Kidney (tissue), 14 donors: Measurements from ENCODE around the gene DNM1. TPM values are rescaled to one million over a fixed set of nuclear protein-coding genes. Genes with fewer than 3 reads are reported as not detected.

Experiments used
- DNase-seq, 5 donors: peaks; one replicate each; pipeline ENCODE4 v3.0.0-alpha.2; 2013 to 2020
- FAIRE-seq: peaks from 2 replicates; lab custom pipeline; 2012; peaks lifted over from hg19 to GRCh38; lab: Jason Lieb, UNC
- H3K27ac ChIP-seq, 2 donors: one replicate each; pipeline ENCODE4 v1.7.0; 2013; ENCODE audit warnings: low read depth in 2 of 2, low read length in 2 of 2, inconsistent platforms in 1 of 2
- H3K27me3 ChIP-seq: one replicate; pipeline ENCODE4 v1.7.1; 2013; ENCODE audit warnings: low read length, inconsistent platforms; ENCODE audit not compliant: control insufficient read depth, insufficient read depth
- H3K36me3 ChIP-seq, 3 donors: one replicate each; pipeline versions ENCODE4 v1.7.0 to v1.7.1; 2013; ENCODE audit warnings: low read length in 3 of 3, control low read depth in 1 of 3, inconsistent platforms in 1 of 3; ENCODE audit not compliant: insufficient read depth in 3 of 3, control insufficient read depth in 2 of 3
- H3K4me1 ChIP-seq, 3 donors: one replicate each; pipeline versions ENCODE4 v1.7.0 to v1.7.1; 2013; ENCODE audit warnings: low read length in 3 of 3, inconsistent platforms in 1 of 3, low read depth in 1 of 3; ENCODE audit not compliant: control insufficient read depth in 2 of 3, insufficient read depth in 2 of 3
- H3K4me3 ChIP-seq, 3 donors: one replicate each; pipeline versions ENCODE4 v1.7.0 to v1.8.1; 2013; ENCODE audit warnings: low read length in 3 of 3, control low read depth in 1 of 3, inconsistent platforms in 1 of 3
- H3K9ac ChIP-seq, 3 donors: one replicate each; pipeline versions ENCODE4 v1.7.0 to v1.7.1; 2013; ENCODE audit warnings: low read length in 3 of 3, control low read depth in 1 of 3, inconsistent platforms in 1 of 3
- H3K9me3 ChIP-seq, 3 donors: one replicate each; pipeline versions ENCODE4 v1.7.0 to v1.7.1; 2013; ENCODE audit warnings: low read length in 3 of 3, control low read depth in 1 of 3, inconsistent platforms in 1 of 3; ENCODE audit not compliant: control insufficient read depth in 2 of 3, insufficient read depth in 1 of 3
- CTCF ChIP-seq: IDR thresholded peaks from 3 replicates; pipeline ENCODE4 v1.5.1; 2012; ENCODE audit warnings: mild to moderate bottlenecking, moderate library complexity, borderline replicate concordance; ENCODE audit not compliant: insufficient read depth; ENCODE audit errors: extremely low read depth
- intact Hi-C: fragments of 100-400 bp; cut with DNase I; formaldehyde crosslinking; loops from one replicate; pipeline ENCODE4 v1.11.1; 2022
- polyA plus RNA-seq: library from polyadenylated mRNA; stranded (reverse); fragments of 350-450 nt; fragmentation: Illumina TruSeq; extraction: RNeasy Lipid Tissue Mini Kit (QIAGEN cat#74804); gene quantifications from one replicate; pipeline ENCODE4 v1.2.3, GENCODE V29; 2014; ENCODE audit warnings: low read depth, low replicate concordance; ENCODE audit not compliant: insufficient read depth
- total RNA-seq: library from RNA; stranded (reverse); fragmentation: NEBNext Ultra II Directional; extraction: Animal tissue kit (Norgen Biotek cat#: 25700); gene quantifications from one replicate; pipeline ENCODE4 v1.2.1, GENCODE V29; 2021
- donor health status: control.
- donor health status: control.
- donor health status: control.
- donor health status: control.
- donor health status: control.
- donor health status: DM: yes; HTN: yes; CAD: no.
- donor health status: Normal renal cell carcinoma (clear cell type).

The DNM1 gene
- total and polyA plus RNA-seq, 2 donors from 2014 or later, result 7.3 to 22.6 TPM

GRCh38 chr9:128167209-128167608, 36.0 kb upstream of the DNM1 start:
- TF ChIP-seq CTCF, result no peak
- no peak for FAIRE-seq
- Histone ChIP-seq H3K27me3 (no peaks in the 10 kb centered on the region), H3K4me1 (no peaks in the 10 kb centered on the region), H3K36me3 (peaks cover 7 to 41% (median 23%) of the 10 kb centered on the region in 3 donors), H3K9ac (no peak overlapping the region), H3K27ac (no peak overlapping the region), H3K4me3 (no peak overlapping the region), H3K9me3 (no peaks in the 10 kb centered on the region)
- no peak for DNase-seq
- intact Hi-C loops, result no loop called here

DNA sequence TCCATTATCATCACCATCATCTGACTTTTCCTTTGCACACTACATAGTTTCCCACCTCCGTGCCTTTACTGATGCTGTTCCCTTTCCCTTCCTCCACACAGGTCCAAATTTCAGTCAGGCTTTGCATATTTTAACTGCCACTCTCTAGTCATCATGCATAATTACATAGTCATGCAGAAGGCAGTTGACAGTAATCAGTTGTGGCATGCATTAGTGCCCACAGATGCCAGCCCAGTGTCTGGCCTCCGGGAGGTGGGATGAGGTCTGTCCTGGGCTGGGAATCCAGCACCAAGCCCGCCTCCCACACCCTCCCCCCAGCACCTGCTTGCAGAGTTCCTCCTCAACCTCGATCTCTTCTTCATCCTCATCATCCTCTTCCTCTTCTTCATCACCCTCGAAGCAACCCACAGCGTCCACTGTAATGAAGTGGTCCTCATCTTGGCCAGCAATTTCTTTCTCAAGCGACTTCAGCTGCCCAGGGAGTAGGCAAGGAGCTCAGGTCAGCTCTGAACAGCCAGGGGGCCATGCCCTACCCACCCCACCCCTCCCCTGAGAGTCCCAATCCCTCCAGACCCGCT, 34.4 kb upstream of the DNM1 start:
- TF ChIP-seq CTCF, result no peak
- peaks cover 7 to 37% (median 23%) of the 10 kb centered on the region in 3 donors for H3K36me3 ChIP-seq

DNA sequence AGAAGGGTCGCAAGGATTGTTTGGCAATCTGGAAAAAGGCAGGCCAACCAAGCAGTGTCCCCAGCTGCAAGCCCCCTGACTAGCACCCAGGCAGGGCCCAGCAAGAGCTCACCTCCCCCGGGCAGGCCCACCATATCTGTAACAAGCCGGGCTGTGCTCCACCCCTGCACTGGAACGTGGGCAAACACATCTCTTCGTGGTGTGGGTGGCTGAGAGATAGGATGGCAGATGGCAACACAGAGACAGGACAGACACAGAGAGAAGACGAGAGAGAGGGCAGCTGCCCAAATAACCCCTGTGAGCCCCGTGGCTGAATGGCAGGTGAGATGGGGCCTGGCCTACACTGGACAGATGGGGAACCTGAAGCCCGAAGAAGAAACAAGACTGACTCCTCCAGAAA, 33.7 kb upstream of the DNM1 start:
- H3K27ac ChIP-seq, result no peak overlapping the region
- no peak for TF ChIP-seq CTCF
- H3K4me1 ChIP-seq, result no peaks in the 10 kb centered on the region
- FAIRE-seq (no peak), DNase-seq (peak in 1 of 5 donors; percentile 63)
- H3K27me3 ChIP-seq, result no peaks in the 10 kb centered on the region
- H3K9me3 ChIP-seq, result no peaks in the 10 kb centered on the region
- H3K9ac ChIP-seq, result no peak overlapping the region
- intact Hi-C loops, result no loop called here
- no peak overlapping the region for H3K4me3 ChIP-seq
- H3K36me3 ChIP-seq, result peaks cover 7 to 34% (median 20%) of the 10 kb centered on the region in 3 donors

More for the DNA sequence above, 34.4 kb upstream of the DNM1 start:
- H3K4me1 ChIP-seq, result no peaks in the 10 kb centered on the region
- no peaks in the 10 kb centered on the region for H3K27me3 ChIP-seq
- FAIRE-seq, result no peak
- intact Hi-C loops, result no loop called here
- no peak overlapping the region for H3K27ac ChIP-seq
- no peak overlapping the region for H3K9ac ChIP-seq
- H3K9me3 ChIP-seq, result no peaks in the 10 kb centered on the region
- no peak for DNase-seq
- H3K4me3 ChIP-seq, result no peak overlapping the region

- intact Hi-C loops, result no loop called here
- Histone ChIP-seq H3K9me3 (no peaks in the 10 kb centered on the region), H3K9ac (no peak overlapping the region), H3K4me1 (no peaks in the 10 kb centered on the region), H3K27ac (no peak overlapping the region), H3K4me3 (no peak overlapping the region), H3K36me3 (peaks cover 7 to 33% (median 20%) of the 10 kb centered on the region in 3 donors), H3K27me3 (no peaks in the 10 kb centered on the region)
- TF ChIP-seq CTCF, result no peak
- no peak for DNase-seq
- FAIRE-seq, result no peak
Observed at GRCh38 chr9:128169925-128170324, 33.3 kb upstream of the DNM1 start.
